GM12892 (cell line): Measurements from ENCODE around the gene MAN2A2.

Source experiments
- POLR2A ChIP-seq: IDR thresholded peaks from 2 replicates; pipeline ENCODE4 v1.6.1; 2011; ENCODE audit warnings: low read depth, low read length, control low read depth
- TAF1 ChIP-seq: IDR thresholded peaks from 2 replicates; pipeline ENCODE4 v1.6.1; 2011; ENCODE audit warnings: low read depth, mild to moderate bottlenecking, control low read depth, low read length, borderline replicate concordance

- TF ChIP-seq POLR2A (no peak), TAF1 (no peak)
These were observed 36.9 kb upstream of the MAN2A2 start for GRCh38 chr15:90866161-90866715.
